ENCODE measurements around the gene ATP13A4.
A peak's percentile ranks its signal among the peaks of the same experiment; 100 is the strongest.

The ATP13A4 gene

GRCh38 chr3:193554811-193555210 lies at the start of gene ATP13A4:
ATP13A4 (minus strand) TSS chr3:193554895; CDS start chr3:193554799, 96 bp downstream.
- DNase-seq, result no peak

GRCh38 chr3:193599393-193599792 lies 44.7 kb upstream of the ATP13A4 start:
- no peak for DNase-seq

- no peak for DNase-seq
Measured at GRCh38 chr3:193598202-193598601, 43.5 kb upstream of the ATP13A4 start.

- no peak for DNase-seq
Measured at GRCh38 chr3:193595939-193596487, 41.3 kb upstream of the ATP13A4 start.

GRCh38 chr3:193594946-193595689 lies 40.4 kb upstream of the ATP13A4 start:
- no peak for DNase-seq

GRCh38 chr3:193593668-193594030 lies 39.0 kb upstream of the ATP13A4 start:
- no peak for DNase-seq

- DNase-seq, result peak; percentile 84
Measured at GRCh38 chr3:193592841-193593667, 38.4 kb upstream of the ATP13A4 start, which contains the start of gene OPA1. OPA1 (plus strand) TSS chr3:193593208; CDS start chr3:193593378, 170 bp downstream.

- DNase-seq, result no peak
Measured at GRCh38 chr3:193590088-193590856, 35.6 kb upstream of the ATP13A4 start.

- DNase-seq, result no peak
Measured at GRCh38 chr3:193589616-193590015, 34.9 kb upstream of the ATP13A4 start.

- DNase-seq, result no peak
Measured at GRCh38 chr3:193589129-193589528, 34.4 kb upstream of the ATP13A4 start.

- DNase-seq, result no peak
Measured at GRCh38 chr3:193586526-193586925, 31.8 kb upstream of the ATP13A4 start.

- DNase-seq, result no peak
Measured at GRCh38 chr3:193585530-193585929, 30.8 kb upstream of the ATP13A4 start.

GRCh38 chr3:193574488-193575070 lies 19.9 kb upstream of the ATP13A4 start:
- no peak for DNase-seq

GRCh38 chr3:193573403-193574191 lies 18.9 kb upstream of the ATP13A4 start:
- DNase-seq, result no peak

GRCh38 chr3:193572426-193572908 lies 17.8 kb upstream of the ATP13A4 start:
- DNase-seq, result no peak

- DNase-seq, result no peak
Measured at GRCh38 chr3:193569119-193569518, 14.4 kb upstream of the ATP13A4 start.

GRCh38 chr3:193564012-193564411 lies 9.3 kb upstream of the ATP13A4 start:
- DNase-seq, result no peak

- no peak for DNase-seq
Measured at GRCh38 chr3:193563426-193563825, 8.7 kb upstream of the ATP13A4 start.

- DNase-seq, result no peak
Measured at GRCh38 chr3:193560870-193561269, 6.2 kb upstream of the ATP13A4 start.

GRCh38 chr3:193560091-193560490 lies 5.4 kb upstream of the ATP13A4 start:
- no peak for DNase-seq

GRCh38 chr3:193559100-193559499 lies 4.4 kb upstream of the ATP13A4 start:
- DNase-seq, result no peak

GRCh38 chr3:193556841-193557240 lies 2.1 kb upstream of the ATP13A4 start:
- DNase-seq, result no peak

Measured in SIG-M5 (cell line).